Measurements from ENCODE around the gene ROR1.

Gene ROR1

DNA sequence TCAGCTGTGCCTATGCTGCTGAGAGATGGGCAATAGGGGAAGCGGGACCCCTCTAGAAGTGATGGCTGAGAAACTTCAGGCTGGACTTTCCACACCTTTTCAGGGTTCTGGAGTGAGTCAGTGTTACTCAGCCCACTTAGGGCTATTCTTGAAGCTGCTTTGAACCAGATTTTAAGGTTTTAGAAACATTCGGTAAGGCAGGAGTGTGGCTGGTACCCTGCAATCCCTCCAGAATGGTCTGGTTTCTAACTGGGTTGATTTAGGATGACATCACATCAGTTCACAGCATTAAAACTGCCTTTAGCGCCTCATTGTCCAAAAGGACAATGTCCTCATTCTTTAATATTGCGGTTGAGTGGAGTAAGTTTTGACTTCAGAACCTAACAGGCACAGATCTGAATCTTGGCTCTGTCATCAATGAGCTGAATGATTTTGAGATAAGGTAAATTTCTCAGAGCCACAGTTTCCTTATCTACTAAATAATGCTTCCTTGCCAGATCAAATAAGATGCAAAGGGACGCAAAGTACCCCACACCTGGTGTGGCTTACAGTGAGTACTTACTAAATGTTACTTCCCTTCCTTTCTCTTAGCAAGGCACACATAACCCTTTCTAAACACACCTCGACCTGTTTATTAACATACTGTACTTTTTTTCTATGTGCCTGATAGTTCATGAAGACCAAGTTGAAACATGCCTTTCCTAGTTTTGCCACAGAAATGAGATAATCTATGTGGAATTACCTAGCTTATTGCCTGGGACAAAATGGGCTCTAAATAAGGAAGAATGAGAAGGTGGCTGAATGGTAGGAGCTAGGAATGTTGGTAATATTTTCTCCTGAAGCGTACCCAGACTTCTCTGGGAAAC is 209.8 kb downstream of the ROR1 start:
- DNase-seq: no peak

DNA sequence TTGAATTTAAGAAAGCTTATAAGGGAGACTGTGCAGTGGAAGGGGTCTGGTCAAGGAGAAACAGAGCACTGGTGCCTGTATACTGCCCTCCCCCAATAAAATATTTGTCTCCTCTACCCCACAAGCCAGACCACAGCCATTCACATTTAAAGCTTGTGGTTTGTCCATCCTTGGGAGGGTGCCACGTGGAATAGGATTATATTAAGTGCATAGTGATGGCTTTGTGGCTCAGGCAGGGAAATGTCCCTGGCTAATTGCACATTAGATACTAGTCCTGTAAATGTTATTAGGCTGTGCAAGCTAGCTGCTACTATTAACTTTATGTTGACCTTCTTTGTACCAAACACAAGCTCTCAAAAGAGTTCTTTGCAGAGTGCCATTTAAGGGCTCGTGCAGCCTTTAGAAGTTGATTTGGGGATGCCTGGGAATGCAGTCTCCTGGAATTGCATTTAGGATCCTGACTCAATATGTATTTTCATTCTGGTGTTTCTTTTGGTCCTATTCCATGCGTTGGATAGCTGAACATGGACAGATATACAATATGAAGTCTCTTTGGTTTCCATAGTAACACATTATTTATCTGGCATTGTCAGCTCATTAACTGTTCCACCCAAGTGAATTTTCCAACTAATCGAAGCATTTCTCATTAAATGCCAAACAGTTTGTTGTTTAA is 210.6 kb downstream of the ROR1 start:
- DNase-seq: no peak

DNA sequence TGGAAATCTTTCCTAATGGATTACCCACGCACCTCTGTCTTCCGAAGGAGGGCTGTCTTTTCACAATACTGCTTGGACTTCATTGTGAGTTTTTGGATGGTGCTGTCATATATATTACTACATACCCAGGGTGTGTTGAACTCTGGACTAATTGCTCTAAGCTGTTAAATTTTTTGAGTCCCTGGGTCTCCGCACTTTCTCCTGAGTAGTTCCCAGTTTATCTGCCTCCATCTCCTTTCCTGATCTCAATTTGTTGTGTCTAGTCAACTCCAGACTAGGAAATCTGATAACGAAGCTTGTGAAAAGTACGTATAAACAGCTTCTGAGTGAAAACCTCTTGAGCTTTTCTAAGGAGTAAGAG is 211.1 kb downstream of the ROR1 start:
- no peak for DNase-seq

DNA sequence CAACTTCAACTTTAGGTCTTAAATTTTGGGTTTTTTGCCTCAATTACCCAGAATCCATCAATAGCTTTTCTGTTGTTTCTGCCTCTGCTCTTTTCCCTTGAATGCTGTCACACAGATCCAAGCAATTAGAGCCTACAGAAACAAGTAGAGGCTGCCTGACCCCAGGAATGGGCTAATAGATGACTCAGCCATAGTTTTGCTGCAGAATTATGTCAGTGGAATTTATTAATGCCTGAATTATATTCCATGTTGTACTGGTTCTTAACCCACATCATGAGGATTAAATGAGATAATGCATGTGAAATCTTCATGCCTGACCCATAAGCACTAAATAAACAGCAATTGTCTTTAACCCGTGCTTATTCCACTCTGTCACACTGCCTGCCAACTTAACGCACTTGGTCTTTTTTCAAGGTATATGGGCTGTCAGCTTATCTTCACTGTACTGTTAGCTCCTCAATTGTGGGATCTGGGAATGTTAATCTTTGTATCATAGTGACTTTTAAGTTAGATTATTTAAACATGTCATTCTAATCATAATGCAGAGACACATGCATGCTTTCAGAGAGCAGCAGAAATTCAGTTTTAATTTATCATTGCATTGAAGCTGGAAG is 213.3 kb downstream of the ROR1 start:
- DNase-seq: no peak

DNA sequence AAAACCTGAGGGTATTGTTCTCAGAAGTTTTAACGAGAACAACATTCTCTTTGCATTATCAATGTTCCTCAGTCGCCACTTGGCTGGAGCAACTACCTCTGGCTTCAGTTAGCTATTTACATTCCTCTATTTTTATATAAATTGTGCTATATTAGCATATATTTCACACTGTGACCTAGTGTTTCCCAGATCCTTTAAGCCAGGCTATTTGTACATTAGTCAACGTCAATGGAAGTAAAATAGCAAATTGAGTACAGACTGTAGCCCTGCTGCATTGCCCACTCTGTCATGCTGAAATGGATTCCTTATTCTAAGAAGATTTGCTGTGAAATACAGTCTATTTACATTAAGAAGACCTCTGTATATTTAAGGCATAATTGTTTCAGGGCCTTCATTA is 213.8 kb downstream of the ROR1 start:
- DNase-seq: no peak

DNA sequence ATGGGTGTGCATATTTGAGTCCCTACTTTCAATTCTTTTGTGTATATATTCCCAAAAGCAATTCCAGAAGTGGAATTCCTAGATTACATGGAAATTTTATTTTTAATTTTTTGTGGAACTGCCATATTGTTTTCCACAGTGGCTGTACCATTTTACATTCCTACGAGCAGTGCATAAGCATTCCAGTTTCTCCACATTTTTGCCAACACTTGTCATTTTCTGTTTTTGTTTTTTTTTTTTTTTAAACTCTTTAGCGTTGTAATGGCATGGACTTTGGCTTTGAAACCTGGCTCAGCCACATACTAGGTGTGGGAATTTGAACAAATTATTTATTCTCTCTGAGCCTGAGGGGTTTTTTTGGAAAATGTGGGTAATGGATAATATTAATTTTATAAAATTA is 215.1 kb downstream of the ROR1 start:
- no peak for DNase-seq

DNA sequence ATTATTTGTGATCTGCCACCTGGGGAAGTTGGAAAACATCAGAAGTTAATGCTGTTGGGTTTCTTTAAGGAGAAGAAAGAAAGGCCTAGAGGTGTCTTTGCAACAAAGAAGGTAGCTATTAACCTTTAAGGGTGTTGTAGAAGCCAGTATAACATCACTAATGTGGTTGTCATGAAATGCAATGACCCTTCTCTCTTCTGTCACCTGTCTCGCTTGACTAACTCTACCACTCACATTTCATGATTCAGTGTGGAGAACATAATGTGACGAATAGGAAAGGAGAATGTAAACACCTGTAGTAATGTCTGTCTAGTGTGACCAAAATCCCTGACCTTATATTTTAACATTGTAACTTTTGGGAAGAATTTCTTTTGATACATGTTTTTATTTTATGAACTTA is 217.9 kb downstream of the ROR1 start:
- DNase-seq: peak; percentile 16

DNA sequence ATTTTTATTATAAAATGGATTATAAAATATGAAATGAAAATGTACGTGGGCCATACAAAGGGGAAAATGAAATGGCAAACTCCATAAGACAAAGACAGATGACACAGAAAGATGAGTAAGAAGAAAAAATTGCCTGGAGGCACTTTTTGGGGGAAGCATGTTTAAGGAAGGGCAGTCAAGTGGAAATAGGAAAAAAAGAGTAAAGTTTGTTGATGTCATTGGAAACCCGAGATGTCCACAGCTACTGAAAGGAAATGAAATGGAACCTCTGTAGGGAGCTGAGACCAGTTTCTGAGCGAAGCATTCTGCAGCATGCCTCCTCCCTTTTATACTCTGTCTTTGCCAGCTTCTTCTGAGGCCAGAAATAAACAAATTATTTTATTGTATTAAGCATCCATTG is 226.2 kb downstream of the ROR1 start:
- no peak for DNase-seq

DNA sequence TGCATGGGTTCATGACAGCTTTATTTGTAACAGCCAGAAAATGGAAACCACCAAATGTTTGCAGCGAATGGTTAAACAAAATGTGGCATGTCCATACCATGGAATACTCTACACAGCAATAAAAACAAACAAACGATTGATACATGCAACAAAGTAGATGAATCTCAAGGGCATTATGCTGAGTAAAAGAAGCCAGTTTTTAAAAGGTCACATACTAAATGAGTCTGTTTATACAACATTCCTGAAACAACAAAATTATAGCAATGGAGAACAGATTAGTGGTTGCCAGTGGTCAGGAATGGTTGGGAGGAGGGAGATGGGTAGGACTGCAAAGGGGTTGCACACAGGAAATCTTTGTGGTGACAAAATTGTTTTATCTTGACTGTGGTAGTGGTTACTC is 227.2 kb downstream of the ROR1 start:
- DNase-seq: no peak

DNA sequence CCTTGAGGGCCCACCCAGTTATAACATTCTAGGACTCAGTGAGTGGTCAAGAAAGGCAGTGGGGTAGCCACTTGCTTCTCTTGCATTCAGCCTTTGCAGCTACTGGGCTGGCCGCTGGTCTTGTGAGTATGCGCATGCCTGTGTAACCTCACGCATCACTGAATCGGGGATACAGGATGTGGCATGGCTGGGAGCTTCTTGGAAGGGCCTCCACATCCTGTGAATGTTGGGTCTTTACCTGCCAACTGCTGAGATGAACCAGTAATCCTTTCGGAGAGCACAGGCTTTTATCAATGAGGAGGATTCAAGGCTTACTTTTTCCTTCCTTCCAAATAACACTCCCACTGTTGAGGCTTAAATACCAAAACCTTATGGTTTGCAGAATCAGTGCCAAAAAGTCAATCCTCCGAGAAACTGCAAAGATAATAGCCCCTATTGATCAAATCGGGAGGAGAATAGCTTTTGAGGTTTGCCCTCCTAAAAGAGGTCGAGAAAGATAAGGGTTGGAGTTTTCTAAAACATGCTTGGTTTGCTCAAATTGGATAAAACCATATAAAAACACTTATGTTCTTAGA is 230.7 kb downstream of the ROR1 start:
- no peak for DNase-seq

DNA sequence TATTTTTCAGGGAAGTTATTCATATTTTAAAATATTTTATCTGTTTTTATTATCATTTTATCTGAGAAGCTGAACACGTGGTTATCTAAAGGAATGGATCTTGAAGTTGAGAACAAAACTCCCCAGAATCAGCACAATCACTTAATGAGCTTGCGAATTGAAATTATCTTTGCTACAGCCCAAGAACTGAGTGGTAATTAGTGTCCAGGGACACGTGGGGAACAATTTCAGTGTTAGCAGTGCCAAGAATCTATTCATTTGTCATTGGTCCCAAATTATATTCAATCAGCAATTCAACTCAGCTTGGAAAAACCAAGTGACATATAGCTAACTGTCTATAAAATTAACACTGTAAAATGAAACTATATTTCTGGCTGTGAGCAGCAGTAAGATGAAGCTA is 232.0 kb downstream of the ROR1 start:
- DNase-seq: no peak

DNA sequence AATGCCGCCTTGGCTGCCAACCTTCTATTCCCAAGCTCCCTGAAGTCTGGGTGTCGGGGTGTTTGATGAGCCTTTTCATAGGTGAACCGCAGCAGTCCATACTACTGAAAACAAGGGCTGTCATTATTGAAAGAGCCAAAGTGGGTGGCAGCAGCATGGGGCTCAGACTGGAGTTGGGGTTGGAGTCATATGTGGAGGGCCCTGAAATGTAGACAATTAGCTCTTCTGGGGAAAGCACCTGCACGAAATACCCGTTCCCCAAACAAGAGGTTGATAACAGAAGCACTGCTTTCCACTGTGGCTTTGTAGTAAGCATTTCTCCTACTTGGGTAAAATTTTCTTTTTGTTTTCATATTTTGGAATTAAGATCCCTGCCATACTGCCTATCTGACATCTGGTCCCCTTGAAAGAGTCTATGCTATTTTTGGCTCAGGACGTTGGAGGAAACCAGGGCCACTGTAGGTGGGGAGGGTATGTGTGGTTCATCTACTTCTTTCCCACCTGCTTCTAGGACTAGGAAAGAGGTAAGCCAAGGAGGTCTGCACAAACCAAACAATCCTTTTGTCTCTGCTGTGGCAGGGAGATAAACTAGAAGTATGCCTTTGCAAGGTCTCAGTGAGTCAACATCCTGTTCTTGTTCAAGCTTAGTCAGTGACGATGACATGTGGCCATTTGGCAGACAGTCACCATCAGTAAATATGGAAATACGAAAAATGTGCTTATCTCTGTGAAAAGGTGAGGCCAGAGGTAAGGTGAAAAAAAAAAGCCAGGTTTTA is 232.6 kb downstream of the ROR1 start:
- DNase-seq: no peak

DNA sequence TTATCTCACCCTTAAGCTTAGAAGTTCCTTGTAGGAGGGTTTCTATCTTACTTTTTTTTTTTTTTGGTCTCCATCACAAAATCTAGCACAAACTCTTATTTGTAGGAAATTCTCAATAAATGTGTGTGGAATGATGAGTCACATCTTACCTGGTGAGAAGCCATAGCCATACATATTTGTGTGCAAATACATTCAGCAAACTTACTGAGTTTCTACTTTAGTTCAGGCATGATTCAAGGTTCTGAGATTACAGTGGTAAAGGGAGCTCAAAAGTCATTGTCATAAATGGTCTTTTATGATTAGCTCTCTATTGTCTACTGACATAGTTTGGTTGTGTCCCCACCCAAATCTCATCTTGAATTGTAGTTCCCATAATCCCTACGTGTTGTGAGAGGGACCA is 236.5 kb downstream of the ROR1 start:
- no peak for DNase-seq

DNA sequence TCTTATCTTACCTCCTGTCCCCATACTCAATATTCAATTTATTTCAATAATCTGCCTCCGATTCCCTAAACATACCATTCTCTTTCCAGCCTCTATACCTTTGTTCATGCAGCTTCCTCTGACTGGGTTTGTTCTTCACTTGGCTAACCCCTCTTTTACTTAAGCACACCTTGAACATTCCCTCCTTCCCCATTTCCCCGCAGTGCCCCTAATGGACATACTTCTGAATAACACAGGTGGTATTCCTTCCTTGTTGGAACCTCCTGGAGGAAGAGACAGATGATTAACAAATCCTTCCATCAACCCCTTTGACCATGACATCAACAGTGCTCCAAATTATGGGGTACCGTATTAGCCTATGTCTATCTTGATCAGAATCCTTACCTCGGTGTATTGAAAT is 239.6 kb downstream of the ROR1 start:
- no peak for DNase-seq

DNA sequence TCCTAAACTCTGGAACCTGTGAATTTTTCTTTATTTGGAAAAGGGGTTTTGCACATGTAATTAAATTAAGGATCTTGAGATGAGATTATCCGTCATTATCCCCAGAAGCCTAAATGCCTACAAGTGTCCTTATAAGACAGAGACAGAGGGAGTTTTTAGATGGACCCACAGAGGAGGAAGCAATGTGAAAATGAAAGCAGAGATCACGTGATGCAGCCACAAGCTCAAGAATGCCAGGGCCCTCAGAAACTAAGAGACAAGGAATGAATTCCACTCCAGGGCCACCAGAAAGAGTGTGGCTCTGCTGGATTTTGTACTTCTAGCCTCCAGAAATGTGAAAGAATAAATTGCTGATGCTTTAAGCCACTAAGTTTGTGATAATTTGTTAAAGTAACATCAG is 246.0 kb downstream of the ROR1 start:
- DNase-seq: no peak

DNA sequence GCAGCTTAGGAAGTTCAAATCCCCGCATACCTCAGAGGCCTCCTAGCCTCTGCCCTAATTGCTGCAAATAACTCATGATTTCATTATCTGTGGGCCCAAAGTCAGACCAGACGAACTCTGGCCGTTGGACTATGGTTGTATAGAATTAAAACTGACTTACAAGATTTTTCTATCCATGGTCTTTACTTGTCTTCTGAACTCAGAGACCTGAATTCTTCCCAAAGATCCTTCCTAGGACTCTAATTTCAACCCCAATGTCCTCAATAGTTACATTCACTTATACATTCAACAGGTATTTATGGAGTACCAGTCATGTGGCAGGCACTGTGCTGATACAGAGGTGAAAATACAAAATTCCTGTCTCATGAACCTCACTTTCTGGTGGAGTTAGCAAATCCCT is 247.2 kb downstream of the ROR1 start:
- no peak for DNase-seq

DNA sequence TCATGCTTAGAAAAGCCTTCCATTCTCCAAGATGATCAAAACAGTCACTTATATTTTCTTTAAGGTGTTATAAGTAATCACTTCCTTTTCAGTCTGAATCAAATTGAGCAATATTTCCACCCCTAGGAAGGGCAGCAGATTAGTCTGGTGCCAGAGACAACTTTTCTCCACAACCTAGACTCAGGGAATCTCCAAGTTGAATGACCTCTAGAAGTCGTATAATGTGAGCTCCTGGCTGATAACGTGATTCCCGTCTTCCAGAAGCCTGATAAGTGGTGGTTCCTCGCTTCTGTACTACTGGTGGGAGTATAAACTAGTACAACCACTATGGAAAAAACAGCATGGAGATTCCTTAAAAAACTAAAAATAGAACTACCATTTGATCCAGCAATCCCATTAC is 251.2 kb downstream of the ROR1 start:
- no peak for DNase-seq

DNA sequence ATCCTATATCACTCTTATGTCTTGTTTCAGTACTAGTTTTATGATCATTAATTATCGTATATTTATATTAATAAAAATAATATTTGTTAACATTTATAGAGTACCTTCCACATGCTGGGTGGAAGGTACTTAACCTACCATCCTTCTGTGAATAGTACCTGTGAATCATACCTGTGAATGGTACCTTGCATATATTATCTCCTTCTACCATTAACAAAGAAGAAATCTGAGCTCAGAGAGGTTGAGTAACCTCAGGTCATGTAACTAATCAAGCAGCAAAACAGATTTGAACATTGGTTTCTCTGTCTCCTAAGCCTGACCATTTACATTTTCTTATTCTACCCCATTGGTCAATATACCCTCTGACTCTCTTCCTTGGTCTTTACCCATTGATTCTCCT is 255.2 kb downstream of the ROR1 start:
- DNase-seq: no peak

DNA sequence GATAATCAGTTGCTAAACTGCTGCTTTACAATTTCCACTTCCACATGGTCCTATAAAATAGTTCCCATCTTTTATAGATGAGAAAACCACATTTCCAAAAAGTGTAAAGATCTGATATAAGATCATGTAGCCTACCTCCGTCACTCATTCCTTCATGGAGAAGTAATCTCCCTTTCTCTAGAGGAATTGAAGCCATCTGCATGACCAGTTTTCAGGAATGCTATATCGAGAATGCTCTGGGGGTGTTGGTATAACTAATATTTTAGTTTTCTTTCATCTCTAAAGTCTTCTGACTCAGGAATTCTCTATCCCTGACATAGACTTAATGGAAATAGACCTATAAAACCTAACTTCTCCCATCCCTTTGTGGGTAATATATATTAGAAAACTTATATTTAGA is 256.6 kb downstream of the ROR1 start:
- no peak for DNase-seq

DNA sequence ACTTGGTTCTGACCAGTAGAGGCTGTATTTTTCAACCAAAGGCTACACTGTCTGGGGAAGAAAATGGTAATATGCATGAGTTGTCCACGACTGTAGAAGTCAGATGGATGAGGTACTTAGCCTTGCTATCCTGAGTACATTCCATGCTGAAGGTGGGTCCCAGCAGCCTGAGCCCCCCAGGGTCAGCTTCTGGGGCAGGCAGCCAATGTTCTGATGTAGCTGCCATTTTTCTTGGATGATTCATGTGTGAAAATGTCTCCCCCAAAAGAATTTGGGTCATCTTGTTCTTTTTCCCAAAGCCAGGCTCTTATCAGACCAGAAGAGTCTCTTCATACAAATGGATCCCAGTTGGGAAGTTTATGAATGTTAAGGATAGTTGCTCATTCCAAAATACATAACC is 257.4 kb downstream of the ROR1 start:
- no peak for DNase-seq

DNA sequence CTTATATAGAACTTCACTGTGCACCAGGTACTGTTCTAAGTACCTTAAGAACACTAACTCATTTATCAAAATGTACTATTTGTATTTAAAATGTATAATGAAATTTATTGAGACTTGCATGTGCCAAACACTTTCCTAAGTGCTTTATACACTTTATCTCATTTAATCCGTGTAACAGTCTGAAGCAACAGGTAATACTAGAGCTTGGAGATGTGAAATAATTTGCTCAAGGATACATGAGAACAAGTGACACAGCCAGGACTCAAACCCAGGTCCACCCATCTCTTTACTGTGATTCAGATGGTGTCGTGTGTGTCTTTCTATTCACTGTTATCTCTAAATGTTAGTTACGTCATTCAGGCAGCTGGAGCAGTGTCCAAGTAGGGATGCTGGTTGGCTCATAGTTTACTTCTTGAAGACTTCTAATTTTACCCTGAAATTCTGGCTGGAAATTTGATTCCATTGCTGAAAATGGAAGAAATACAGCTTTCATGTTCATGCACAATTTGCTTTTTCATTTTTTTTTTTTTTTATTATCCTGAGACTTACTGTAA is 259.9 kb downstream of the ROR1 start:
- DNase-seq: no peak

DNA sequence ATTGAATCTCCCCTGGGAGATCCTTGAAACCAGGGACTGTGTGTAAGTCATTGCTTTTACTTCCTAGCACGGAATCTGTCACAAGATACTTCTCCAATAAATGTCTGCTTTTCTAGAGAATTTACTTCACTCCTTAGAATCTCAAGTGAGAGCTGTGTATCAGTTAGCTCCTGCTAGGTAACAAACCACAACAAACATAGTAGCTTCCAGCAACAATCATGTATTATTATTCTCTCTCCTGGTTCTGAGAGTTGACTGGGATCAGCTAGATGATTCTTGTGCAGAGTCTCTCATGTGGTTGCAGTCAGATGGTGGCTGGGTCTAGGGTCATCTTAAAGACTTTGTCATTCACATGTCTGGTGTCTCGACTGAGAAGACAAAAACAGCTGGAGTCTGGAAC is 262.7 kb downstream of the ROR1 start:
- DNase-seq: no peak

DNA sequence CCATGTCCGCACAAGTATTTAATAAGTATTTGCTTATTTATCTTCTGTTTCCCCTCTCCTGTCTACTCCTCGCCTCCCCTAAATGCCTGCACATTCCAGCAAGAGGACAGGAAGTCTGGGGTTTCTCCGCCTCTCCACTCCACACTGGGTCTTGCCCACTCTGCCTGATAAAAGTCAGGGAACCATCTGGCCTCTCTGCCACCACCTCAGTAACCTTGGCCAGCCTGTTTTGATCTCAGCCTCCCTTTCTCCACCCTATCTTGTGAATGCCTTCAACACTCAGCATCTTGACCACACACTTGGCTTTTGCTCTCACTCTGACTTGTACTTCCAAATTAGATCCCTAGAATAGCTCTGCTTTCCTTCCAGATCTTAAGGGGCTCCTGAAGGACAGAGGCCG is 264.3 kb downstream of the ROR1 start:
- DNase-seq: no peak
